Activated effector memory CD4-positive, alpha-beta T cell treated with anti-CD3 and anti-CD28 coated beads, Interleukin-2, amount 50 U/mL, for 16 hours (primary cell): ENCODE results near the gene LZTS2.

Source experiments
- DNase-seq: peaks from one replicate; pipeline ENCODE4 v3.0.0-alpha.2; 2020

LZTS2 gene

DNA sequence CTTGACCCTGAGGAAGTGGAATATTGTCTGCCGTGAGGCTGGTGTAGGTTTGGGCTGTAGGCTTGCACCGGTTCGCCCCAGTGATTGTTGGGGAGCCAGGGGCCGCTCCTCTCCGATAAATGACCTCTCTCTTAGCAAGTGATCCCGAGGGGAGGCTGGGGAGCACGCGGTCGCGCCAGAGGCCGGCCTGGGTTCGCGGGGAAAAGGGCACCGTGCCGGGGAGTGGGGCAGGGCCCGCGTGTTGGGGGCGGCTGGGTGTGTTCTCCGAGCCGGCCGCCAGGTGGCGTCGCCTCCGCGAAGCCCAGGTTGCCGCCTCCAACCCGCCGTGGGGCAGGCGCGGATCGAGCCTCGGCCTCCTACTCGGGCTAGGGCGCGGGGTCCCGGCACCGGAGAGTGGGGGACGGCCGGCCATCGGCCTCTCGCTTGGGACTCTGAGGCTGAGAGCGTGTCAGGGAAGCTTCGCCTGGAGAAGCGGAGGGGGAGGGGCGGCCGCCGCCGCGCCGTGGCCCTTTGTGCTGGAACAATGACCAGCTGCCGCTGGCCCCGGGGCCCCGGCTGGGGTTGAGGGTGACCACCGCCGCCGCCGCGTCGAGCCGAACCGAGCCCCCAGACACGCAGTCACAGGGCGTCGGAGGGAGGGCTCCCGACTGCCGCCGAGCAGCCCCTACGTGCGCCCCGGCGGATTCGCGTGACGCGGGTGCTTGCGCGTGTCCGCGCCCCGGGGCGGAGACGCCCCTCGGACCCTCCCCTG, 442 bp upstream of the LZTS2 start:
- DNase-seq, result peak; percentile 92

DNA sequence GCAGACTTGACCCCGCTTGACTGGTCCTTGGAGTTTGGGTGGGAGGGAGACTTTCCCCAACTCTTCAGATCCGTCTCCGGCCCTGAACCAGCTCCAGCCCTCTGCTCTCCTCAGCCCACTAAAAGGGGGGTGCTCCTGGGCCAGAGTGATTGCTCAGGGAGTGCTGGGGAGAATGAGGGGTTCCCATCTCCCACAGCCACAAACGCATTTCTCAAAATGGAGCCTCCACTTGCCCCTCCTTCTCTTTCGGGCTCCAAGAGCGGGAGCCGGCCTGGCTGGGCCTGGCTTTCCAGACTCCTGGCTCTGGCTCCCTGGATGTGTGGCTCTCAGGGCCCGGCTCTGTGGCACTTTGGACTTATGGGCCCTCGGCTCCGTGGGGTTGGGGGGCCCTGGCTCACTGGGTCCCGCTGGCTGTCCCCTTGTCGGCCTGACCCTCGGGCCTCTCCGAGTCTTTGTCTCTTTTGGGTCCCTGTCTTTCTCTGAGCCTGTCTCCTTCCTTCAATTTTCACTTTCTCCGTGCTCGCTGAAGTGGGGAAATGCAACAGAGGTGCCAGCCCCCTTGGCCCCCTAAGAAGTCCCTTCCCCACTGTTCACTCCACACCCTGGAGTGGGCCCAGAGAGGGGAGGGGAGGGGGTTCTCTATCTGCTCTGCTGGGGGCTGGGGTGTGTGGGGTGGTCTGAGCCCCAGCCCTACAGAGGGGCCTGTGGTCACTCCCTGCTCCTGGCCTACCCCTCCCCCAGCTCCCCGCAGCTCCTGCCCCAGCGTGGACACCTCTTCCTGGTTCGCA, 713 bp downstream of the LZTS2 start:
- DNase-seq, result no peak

DNA sequence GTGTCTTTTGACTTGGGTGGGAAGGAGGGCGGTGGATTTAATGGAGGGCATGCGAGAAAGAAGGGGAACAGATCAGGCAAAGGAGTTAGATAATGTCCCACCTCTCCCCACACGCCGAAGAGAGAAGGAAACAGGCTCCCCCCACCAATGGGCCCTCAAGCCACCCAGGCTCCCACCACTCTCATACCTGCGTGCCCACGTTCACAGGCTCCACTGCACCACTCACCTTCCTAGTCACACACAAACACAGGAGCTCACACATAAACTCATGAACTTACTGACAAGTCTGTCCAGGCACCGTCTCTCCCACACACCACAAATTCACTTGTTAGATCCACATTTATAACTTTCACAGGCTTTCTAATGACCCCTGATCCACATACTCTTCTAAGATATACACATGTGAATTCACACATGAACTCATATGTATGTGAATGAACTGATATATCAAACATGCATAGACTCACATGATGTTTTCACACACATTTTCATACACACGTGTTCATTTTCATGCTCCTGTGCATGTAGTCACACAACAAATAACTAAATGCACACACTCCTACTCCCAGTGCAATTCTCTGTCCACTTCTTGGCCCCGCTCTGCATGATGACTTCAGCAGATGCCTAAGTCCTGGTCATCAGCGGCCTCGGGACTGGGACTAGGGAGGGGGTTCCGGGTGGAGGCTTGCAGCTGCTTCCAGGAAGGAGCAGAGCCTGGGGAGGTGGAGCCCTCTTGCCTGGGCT, 1.5 kb downstream of the LZTS2 start:
- DNase-seq, result no peak

DNA sequence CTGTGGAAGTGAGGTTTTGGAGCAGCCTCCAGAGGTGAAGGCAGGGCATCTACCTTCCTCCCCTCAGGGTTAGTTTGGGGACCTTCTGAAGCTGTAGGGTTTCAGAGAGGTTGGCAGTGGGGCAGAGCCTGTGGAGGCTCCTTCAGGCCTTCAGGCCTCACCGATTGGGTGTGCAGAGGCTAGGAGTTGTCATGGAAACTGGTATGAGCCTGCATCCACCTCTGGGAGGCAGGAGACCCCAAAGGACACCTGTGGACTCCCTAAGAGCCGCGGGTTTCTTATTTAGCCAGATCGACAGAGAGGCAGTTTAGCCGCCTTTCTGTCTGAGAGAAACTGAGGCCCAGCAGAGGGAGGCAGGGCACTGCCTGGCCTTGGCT, 2.0 kb downstream of the LZTS2 start:
- no peak for DNase-seq

DNA sequence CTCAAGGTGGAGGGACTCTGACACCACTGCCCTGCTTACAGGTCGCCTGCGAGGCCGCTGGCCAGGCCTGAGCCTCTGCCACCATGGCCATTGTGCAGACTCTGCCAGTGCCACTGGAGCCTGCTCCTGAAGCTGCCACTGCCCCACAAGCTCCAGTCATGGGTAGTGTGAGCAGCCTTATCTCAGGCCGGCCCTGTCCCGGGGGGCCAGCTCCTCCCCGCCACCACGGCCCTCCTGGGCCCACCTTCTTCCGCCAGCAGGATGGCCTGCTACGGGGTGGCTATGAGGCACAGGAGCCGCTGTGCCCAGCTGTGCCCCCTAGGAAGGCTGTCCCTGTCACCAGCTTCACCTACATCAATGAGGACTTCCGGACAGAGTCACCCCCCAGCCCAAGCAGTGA, 2.8 kb downstream of the LZTS2 start:
- no peak for DNase-seq

DNA sequence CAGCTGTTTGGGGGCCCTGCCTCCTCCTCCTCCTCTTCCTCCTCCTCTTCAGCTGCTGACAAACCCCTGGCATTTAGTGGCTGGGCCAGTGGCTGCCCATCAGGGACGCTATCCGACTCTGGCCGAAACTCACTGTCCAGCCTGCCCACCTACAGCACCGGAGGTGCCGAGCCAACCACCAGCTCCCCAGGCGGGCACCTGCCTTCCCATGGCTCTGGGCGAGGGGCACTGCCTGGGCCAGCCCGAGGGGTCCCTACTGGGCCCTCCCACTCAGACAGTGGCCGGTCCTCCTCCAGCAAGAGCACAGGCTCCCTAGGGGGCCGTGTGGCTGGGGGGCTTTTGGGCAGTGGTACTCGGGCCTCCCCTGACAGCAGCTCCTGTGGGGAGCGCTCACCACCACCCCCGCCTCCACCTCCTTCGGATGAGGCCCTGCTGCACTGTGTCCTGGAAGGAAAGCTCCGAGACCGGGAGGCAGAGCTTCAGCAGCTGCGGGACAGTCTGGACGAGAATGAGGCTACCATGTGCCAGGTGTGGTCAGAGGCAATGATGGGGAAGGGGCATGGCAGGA, 4.1 kb downstream of the LZTS2 start:
- no peak for DNase-seq

DNA sequence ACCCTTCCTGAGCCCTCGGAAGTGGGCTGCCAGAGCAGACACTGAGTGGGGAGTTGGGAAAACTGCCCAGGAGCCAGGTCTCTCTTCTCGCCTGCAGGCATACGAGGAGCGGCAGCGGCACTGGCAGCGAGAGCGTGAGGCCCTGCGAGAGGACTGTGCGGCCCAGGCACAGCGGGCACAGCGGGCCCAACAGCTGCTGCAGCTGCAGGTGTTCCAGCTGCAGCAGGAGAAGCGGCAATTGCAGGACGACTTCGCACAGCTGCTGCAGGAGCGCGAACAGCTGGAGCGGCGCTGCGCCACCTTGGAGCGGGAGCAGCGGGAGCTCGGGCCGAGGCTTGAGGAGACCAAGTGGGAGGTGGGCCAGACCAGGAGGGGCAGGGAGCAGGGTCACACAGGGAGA, 5.8 kb downstream of the LZTS2 start:
- DNase-seq, result no peak

DNA sequence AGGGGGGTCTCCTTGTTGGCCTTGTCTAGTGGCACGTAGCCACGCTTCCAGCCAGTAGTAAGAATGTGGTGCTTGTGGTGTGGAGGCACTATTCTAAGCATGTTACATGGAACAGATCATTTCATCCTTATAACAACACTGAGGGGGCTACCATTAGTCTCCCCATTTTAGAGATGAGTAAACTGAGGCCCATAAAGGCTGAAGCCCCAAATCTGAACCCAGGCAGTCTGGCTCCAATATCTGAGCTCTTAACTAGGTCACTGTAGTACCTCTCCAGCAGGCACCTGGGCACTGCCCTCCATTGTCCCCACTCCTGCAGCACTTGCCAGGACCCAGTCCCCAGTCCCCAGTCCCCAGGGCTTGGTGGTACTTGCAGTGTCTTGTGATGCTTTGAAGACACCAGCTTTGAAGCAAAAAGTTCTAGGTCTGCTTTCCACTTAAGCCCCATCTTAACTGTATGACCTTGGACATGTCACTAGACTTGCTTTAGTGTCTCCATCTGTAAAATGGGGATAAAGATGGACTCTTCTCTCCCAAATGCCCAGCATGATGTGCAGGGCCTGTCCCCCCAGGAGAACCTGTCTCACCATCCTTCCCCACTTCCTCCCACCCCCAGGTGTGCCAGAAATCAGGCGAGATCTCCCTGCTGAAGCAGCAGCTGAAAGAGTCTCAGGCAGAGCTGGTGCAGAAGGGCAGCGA, 6.4 kb downstream of the LZTS2 start:
- no peak for DNase-seq

DNA sequence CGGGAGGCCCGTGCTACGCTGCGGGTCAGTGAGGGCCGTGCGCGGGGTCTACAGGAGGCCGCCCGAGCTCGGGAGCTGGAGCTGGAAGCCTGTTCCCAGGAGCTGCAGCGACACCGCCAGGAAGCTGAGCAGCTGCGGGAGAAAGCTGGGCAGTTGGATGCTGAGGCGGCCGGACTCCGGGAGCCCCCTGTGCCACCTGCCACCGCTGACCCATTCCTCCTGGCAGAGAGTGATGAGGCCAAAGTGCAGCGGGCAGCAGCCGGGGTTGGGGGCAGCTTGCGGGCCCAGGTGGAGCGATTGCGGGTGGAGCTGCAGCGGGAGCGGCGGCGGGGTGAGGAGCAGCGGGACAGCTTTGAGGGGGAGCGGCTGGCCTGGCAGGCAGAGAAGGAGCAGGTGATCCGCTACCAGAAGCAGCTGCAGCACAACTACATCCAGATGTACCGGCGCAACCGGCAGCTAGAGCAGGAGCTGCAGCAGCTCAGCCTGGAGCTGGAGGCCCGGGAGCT, 7.0 kb downstream of the LZTS2 start:
- DNase-seq, result no peak

DNA sequence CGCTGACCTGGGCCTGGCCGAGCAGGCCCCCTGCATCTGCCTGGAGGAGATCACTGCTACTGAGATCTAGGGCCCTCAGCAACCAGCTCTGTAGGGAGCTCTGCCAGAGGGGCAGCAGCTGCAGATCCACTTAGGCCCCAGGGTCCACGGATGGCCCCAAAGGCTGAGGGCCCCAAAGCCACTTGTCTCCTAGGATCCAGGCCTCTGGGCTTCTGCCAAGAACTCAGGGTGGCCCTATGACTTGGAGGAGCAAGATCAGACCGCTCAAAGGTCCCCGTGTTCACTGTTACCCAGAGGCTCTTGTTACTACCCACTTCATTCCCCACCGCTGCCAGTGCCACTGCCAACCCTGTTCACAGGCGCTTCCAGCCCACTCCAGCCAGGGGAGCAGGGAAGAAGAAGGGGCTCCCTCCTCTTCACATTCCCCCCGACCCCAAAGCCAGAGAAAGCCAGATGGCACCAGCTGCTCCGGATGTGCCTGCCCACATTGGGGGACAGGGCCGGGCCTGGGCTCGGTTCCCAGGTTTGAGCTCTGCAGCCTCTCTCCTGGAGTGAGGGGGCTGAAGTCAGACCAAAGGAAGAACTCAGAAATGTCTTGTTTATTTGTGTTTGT, 7.6 kb downstream of the LZTS2 start:
- DNase-seq, result no peak

DNA sequence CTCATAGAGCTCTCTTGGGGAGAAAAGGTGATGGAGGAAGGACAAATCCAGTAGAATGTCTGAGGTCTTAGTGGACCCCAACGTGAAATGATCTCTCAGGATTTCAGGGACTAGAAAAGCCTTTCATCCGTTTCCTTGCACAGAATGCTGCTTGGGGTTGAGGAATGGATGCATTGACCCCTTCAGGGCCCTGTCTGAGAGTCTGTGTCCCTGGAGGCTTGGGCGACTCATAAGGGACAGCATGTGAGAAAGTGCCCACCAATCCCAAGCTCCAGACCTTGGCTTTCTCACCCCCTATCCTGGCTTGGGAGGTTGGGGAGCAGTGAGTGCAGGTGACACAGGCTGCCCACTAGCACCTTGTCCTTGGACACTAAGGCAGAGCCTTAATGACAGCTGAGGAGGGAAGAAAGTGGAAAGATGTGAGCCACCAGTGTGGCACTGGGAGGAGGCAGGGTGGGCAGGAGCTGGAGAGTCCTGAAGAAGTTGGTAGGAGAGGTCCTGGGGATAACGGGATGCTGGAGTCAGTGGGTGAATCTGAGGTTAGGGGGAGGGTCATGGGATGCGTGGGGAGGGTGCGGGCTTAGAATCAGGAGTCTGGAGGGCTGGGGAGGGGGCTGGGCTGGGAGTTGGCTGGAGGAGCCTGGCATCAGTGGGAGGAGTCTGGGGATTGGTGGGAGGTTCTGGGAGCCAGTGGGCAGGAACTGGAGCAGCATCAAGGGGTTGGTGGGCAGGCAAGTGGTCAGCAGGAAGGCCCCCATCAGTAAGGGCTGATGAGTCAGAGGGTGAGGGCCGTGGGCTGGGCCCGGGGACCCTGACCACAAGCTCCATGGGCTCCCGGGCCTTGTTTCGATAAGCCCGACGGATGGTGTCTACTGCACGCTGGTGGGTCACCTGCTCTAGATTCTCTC, 8.6 kb downstream of the LZTS2 start:
- no peak for DNase-seq

DNA sequence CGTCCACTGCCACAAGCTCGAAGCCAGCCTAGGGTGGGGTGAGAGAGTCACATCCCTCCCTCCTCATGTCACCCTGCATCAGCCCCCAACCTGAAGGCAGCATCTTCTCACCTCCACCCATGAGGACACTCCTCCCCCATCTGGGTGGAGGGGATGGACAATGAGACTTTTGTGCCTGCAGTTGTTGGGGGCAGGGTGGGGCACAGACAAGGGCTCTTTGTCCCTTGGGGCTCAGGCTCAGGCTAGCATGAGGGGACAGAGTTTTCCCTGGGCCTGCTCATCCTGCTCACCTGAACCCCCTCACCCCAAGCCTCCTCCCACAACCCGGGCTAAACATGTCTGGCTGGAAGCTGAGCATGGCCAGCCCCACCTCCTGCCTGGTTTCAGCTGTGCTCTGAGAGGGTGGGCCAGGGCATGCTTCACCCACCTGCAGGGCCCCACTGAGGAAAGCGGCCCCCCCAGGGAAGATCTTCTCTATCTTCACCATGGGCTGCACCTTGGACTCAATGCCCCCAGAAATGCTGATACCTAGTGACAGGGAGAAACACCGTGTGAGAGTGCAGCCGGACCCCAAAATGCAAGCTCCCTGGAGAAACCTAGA, 9.3 kb downstream of the LZTS2 start:
- DNase-seq, result no peak

DNA sequence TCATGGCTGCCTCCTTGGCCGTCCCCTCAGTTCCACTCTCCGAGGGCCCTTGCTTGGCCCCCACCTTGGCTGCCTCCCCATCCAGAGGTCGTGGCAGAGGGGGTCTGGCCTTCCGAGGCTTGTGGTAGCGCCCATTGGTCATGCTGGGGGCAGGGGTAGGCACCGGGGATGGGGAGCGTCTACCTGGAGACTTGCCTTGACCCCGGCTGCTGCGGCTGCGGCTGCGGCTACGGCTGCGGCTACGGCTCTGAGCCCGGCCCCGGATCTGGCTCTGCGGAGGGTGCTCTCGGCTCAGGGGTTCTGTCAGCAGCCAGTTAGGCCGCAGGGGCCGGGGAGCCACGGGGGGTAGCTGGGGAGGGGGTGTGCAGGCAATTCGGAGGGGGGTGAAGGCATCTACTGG, 10.7 kb downstream of the LZTS2 start:
- DNase-seq, result no peak

DNA sequence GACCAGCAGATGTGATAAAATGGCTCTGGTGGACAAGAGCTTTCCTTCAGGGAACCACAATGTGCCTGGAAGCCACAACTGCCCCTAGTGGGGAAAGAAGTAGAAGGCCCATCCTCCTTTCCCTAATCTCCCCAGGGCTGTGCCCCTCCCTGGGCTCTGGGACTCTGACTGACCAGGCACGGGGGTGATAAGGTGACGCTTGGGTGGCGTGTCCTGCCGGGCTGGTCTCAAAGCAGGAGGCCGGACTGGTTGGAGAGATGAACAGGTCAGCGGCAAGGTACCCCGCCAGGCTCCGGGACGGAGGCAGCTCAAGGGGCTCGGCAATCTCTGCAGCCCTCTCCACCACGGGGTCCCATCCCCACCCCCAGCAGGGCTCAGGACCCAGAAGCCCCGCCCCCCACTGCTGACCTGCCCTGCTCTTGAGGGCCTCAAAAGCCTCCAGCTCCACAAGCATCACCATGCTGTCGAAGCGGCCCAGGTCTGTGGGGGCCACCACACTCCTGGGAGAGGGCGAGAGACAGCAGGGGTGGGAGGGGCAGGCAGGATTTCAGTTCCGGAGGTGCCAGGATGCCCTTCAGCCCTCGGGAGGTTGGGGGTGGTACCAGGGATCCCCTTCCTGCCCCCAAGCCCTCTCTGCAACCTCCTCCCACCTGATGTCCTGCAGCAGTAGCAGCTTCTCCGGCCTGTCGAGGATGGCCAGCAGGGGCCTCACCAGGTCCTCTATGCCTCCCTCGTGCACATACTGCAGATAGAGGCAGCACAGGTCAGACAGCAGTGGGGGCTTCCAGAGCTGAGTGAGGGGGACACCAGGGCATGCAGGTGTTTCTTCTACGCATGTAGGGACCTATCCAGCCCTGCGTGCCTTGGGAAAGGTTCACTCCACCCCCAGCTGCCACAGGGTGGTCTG, 12.2 kb downstream of the LZTS2 start:
- no peak for DNase-seq

DNA sequence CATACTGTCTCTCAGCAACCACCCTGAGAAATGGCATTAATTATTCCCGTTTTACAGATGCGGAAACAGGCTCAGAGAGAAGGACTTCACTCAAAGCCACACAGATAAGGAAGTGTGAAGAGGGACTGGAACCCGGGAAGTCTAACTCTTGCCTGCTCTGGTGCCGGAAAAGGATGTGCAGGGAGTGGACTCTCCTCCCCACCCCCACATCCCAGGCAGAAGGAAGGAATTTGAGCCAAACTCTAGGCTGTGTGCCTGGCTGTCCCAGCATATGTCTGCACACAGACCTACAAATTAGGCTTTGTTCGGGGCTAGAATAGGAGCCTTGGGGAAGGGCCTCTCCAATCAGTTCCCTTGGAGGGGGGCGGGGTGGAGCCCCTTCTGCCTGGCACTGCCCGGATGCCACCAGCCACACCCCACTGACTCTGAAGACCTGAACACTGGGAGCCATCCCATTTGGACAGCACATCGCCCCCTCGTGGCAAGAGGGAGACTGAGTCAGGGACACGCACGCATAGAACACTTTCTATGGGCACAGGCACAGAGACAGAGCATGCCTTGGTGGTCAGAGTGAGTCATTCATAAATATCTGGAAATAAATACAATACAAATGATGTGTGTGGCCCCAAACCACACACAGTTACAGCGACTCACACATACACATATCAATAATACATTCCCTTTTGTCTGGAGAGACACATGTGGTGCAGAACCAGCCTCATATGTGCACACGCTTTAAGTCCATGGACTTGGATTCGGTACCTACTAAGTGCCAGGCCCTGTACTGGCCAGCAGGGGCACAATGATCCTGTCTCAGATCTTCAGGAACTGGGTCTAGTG, 13.1 kb downstream of the LZTS2 start:
- peak; percentile 92 for DNase-seq

DNA sequence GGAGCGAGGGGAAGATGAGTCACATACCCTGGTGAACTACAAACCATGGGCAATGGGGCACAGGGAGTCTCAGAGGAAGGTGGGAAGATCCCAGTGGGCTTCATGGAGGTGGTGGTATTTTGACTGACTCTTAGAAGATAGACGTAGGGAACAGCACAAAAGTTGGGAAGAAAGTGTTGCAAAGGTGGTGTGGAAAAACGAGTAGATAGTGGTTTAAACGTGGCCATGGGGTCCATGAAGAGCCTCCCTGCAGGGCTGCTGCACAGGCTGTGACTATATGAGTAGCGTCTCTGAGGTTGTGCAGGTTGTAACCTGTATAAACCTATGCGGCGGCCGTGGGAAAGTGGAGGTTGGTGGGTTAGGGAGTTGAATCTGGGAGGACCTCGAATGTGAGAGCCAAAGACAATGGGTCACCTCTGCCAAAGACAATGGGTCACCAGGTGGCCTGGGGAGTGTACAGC, 13.8 kb downstream of the LZTS2 start:
- DNase-seq, result no peak

DNA sequence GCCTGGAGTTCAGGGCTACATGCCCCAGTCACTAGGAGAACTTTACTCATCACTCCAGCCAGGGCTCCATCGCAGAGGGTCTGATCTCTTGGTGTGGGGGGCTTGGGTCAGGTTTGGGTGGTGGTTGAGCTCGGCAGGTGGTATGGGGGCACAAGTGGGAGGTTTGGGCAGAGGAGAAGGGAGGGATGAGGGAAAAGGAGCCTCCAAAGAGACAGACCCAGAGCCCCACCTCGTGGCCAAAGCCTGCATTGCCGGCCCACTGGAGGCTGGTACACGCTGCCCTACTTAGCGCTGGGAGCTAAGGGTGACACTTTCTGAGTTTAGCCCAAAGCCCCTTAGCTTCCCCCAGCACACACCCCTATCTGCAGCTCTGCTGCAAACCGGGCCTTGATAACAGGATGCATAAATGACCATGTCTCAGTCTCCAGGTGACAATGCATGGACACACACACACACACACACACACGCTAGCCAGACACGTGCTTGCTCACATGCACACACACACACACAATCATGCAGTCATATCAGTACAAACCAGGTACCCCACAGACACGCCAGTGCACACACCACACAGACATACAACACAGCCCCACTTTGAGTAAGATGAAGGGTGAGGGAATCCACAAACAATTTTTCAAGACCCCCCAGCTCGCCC, 14.7 kb downstream of the LZTS2 start:
- DNase-seq, result peak; percentile 90
